Measurements from ENCODE around the gene CCDC167.
"Not testable (repeated sequence)": the region's sequence is repeated elsewhere in the genome, so short reads cannot be mapped to it uniquely, and the experiment has no call there.

The CCDC167 gene

DNA sequence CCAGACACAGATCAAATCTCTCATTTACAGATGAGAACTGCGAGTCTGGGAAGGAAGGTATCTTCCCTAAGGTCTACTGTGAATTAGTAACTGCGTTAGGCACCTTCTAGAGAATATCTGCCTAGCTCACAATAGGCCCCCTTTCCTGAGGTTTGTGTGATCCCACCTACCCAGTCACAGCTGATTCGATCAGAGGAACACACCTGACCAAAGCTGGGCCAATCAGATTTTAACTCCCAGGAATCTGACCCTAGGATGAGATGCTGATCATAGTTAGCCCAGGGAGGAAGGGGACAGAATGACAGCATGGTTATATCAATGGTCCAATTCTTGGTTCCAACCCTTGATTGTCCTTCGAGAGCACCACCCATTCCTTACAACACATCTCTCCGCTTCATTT, 7.4 kb upstream of the CCDC167 start:
- no peak for DNase-seq

DNA sequence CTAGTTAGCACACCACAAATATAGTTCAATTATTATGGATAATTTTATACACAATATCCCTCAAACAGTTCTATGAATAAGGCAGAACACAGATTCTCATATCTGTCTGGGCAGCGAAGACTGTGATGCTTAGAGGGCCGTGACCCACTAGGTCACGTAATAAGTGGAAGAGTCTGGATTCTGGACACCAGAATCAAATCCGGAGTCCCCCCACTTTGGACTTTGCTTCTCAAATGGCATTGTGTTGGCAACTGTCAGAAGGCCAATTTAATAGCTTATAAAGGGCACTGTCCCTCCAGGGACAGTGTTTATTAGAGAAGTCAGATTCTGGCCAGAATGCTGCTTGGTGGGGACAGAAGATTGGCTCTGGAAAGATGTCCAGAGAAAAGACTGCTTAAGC, 6.8 kb upstream of the CCDC167 start:
- DNase-seq = no peak

DNA sequence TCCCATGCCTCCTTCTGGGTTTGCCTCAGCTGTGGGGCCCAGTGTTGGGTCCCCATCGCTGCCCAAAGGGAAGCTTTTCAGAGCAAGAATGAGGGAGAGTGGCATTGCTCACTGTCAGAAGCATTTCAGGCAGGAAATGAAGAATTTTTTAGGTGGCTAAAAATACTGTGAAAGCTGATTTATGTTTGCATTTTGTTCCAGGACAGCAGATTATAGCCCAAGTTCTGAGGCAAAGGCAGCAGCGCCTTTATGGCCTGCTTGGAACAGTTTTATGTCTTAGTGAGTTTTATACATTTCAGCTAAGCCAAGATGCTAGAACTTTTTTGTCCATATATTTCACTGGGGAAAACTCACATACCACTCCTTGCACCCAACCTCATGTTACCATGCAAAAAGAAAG, 4.3 kb upstream of the CCDC167 start:
- DNase-seq = no peak

DNA sequence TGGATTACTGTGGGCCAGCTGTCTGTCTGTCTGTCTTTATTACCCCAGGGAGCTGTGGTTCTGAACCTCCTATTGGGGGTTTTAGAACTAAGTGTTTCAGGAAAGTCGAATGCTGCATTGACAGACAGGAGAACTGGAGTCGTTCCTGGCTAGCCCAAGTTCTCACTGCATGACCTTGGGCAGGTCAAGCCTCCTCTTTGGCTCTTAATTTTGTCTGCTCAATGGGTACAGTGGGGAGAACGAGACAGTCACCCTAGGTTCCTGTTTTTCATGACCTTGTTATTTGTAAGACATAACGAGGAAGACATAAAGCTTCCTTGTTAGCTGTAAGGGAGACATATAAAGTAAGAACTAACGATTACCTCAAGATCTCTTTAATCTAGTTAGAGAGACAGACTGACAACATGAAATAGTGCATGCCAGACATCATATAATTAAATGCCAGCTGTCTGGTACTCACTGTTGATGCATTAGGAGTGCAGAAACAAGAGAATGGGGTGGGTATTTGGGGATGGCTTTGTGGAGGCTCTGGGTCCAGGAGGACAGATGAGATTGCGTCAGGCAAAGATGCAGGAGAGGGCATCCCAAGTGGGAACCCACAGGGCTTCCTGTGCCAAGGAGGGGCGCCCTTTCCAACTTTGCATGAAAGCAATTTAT, 3.7 kb upstream of the CCDC167 start:
- DNase-seq = no peak

DNA sequence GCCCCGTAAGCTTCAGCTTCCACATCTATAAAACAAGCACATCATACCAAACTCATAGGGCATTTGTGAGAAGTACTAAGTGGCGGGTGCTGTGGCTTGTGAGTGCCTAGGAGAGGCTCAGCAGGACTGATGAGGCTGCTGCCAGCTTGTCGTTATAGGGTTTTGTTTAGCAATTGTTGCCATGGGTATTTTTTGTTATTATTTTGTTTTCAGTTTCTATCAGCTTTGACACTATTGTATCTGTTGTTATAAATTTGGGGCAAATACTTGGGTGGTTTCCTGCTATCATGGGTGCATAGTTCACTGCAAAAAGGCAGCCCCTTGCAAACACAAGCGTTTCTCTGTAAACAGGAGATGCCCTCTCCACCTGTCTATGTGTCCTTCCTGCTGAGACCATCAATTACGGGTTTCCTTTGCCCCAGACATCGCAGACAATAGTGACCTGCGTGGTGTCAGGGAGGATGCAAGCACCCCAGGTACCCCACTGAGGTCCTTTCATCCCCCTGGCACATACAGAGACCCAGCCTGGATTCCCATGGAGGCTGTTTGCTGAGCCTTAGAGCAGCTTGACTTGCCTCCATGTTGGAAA, 3.1 kb upstream of the CCDC167 start:
- DNase-seq = no peak

DNA sequence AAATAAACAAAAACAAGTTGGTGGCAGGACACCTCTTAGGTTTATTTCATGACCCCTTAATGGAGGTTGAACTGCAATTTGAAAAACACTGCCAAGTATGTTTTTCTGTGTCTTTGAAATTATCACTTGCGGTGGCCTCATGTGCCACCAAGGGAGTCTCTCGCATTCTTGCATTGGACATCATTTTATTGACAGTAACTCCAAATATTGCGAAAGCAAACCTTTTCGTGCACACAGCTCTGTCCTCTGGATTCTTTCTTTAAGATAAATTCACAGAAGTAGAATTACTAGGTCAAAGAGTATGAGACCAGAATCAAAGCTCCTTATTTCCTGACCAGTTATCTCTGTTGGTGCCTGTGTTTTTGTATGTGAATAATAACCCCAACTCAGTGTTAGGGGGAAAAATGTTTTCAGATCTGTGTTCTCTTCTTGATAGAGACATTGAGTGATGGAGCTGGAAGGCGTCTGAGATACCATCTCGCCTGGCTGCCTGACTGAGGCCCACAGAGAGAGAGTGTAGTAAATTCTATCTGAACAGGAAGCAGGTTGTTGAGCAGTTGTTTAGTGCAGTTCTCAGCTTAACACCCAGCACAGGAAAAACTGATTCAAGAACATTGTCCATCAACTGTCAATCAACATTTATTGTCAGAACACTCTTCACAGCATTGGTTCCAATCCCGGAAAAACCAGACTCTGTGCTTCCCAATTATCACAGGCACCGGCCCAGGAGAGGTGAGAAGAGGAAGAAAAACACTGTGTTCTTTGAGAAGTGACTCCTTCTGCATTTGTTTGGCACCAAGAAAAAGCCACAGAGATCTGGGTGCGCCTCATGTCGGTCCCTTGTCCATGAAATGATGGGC, 2.2 kb upstream of the CCDC167 start:
- DNase-seq = no peak

DNA sequence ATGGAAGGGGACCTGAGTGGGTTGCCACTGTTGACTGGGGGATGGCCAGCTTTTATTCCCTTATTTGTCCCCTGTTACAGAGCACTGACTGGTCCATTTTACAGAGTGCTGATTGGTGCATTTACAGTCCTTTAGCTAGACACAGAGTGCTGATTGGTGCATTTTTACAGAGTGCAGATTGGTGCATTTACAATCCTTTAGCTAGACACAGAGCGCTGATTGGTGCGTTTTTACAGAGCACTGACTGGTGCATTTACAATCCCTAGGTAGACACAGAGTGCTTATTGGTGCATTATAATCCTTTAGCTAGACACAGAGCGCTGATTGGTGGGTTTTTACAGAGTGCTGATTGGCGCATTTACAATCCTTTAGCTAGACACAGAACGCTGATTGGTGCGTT, 1.2 kb upstream of the CCDC167 start:
- DNase-seq = not testable (repeated sequence)

DNA sequence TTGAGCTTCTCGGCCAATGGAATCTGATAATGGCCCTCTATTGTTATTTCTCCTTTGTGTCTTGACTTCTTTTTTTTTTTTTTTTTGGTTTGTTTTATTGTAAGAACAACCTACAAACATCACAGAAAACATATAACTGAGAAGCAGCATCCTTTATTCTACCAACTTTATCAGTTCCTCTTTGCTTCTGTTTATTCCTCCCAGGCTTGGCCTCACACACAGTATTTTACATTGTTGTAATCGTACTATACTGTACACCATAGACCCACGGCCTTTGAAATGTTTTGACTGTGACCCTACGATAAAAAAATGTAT, 558 bp upstream of the CCDC167 start:
- no peak for DNase-seq

DNA sequence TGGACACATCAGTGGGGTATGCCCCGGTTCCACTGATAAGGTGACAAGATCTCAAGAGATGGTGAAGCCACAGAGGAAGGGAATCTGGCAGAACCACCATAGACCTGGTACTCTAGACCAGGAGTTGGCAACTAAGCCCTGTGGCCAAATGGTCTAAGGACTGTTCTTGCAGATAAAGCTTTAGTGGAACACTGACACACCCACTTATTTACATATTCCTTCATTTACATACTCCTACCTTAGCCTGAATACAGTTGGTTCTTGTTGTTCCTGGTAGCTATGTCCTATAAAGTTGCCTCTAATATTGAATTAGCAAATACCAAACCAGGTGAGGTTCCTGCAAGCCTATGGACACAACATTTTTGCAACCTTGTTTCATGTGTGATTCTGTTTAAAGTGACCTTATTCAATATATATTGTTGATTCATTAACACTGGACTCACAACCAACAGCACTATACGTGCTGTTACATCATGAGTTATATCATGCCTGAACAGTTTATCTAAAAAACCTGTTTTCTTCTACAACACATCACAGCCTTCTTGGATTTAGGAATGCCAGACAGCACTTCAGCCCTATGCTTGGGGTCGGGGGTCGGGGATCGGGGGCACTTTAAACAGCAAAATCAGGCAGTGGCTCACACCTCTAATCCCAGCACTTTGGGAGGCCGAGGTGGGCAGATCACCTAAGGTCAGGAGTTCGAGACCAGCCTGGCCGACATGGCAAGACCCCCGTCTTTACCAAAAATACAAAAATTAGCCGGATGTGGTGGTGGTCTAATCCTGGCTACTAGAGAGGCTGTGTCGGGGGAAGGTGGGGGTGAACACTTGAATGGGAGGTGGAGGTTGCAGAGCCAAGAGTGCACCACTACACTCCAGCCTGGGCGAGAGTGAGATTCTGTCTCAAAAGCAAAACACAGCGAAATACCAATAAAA, 2.5 kb downstream of the CCDC167 start:
- DNase-seq = no peak

DNA sequence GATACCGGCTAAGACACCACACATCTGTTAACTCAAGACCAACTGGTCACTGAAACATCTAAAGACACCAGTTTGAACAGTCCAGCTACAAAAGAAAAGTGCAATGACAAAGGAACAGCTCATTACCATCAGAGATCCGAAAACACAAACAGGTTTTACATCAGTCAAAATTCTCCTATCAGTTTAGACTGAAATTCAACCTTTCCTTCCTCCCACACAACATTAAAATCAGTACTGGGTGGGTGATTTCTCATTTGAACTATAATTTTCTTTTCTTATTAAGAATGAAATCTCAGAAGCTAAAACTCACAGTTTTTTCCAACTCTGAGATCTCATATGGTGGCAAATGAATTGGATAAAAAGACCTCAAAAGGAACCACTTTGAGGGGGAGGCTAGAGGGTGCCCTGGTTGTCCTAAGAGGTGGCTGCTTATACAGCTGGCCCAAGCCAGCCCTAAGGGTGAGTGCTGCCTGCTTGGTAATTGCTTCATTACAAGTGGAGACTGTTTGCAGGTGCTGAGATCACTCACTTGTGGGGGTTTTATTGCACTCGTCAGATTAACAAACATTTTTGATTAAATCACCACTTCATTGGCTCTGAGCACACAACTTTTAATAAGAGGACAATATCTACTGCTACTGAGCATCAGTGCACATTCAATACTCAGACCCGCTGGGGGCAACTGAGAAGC, 4.3 kb downstream of the CCDC167 start:
- DNase-seq = no peak

DNA sequence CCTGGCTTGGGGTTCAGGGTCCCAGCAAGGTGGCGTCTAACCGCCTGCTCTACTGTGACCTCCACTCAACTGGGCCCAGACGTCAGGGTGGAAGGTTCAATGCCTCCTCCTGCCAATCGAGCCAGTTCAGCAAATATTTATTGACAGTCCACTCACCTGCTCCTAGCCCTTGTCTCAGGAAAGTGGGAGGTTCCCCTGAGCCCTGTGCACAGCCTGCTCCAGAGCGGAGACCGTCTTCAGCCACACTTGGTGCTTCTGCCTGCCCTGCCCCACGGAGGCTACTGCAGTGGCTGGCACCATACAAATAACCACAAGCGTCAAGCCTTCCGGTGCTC, 6.1 kb downstream of the CCDC167 start:
- no peak for DNase-seq

DNA sequence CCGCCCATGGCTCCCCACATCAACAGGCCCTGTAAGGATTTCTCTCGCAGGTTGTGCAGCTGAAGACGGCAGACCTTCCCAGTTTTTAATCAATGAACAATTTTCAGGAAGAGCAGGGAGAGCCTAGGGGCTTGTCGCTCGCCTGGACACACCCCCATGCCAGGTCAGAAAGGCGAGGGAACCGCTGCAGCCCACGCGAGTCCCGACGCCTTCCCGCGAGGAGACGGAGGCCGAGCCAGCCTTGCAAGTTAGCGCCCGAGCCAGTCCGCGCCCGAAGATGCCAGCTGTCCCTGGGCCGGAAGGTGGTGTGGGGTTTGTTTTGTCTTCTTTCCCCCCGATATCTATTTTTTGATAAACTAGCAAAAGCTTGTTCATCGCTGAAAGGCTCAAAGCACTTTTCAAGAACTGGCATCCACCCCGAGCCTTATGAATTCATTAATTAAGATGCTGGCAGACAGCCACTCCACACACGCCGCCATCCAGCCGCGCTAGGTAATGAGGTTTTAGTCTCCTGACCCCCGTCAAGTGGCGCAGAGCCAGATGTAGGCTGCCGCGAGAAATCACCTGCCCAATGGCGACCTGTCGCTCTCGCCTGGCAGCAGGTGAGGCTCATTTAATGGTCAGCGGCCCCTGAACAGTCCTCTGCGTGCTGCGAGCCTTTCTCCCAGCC, 6.6 kb downstream of the CCDC167 start:
- DNase-seq = no peak

DNA sequence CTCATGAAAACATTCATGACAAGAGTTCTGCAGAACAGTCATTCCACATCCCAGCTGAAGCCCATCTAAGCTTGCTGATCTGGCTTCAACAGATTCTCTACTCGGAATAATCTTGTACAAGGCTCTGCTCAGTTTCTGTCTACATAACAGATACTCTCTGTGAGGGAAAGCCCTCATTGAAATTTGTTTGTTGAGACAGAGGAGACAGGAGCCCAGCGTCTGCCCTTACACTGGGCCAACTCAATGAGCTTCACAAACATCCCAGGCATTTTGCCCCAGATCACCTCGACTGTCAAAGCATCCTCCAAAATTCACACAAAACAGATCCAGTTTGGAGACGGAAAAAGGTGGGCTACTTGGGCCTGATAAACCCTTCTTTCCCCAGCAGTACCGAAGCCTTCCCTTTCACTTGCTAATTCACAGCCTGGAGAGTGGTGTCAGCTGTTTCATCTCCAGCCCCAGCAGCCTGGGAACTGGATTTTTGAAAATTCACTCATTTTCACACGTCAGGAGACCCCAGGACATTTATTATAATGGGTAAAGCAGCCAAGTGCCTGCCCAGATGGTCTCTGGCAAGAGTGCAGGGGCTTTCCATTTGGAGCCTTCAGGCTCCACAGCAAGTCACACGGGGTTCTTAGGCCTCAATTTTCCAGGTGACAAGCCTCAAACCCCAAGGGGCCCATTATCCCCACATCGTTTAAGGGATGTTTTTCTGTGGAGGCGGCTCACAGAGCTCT, 7.3 kb downstream of the CCDC167 start:
- no peak for DNase-seq

DNA sequence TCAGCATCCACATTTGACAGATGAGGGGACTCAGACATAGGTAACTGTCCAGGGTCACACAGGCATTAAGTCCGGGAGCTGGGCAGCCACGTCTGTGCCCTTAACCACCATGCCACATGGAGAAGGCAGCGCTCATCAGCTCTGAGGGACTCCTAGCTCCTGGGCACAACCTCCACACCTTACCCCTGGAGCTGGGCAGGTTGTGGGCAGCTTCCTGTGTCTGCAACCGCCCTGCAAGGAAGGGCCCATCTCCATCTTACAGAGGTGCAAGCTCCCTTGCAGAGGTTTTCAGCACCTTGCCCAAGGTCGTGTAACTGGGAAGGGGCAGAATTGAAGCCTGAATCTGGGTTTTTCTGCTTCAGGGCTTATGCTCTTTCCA, 7.9 kb downstream of the CCDC167 start:
- DNase-seq = no peak

DNA sequence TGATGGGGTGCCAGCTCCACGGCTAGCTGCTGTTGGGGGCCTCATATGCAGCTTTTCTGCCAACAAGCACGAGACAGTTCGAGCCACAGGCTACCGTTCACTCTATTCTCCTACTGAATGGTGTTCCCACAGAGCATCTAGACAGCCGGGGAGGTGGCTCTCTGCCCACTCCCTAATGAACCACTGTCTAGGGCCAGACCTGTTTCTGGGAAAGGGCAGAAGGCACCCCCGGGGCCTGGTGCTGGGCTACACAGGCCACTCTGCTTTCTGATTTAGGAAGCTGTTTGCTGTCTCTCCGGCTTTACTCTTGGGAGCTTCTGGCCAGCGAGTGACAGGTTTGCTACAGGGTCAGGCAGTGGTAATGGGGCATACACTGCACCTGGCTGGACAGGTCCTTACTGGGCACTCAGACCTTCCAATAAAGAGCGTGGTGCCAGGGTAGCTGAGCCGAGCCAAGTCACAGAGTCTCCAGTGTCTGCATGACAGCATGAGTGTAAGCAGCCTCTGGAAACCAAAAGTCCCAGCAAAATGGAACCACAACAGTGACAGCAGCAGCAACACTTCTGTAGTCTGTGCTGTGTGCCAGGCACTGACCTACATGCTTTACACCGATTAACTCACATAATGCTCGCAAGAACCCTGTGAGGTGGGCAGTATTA, 8.4 kb downstream of the CCDC167 start:
- DNase-seq = no peak

DNA sequence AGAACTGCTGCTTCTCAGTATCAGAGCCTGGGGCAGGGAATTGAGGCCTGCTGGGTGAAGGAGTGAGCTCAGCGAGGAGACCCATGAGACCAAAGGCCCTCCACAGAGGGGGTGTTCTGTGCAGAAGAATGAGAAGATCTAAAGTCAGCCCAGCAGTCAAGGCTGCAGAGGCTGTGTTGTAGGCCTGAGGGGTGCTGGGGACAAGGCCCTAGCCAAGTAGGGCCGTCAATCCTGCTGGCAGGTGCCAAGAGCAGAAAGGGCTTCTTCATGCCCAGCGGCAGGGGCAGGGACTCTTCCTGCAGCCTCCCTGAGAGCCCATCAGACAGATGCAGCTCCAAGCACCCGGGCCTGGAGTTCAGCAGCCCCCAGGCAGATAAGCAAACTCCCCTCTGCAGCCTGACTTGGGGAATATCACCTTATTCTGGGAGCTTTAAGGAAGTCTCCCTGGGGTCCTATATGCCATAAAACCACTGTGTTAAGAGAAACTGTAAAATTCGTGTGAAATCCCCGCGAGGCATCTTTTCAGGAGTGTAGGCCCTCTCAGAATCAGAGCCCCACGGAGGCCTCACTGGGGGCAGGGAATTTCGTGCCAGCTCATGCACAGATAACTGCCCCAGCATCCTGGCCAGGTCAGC, 9.0 kb downstream of the CCDC167 start:
- DNase-seq = no peak

DNA sequence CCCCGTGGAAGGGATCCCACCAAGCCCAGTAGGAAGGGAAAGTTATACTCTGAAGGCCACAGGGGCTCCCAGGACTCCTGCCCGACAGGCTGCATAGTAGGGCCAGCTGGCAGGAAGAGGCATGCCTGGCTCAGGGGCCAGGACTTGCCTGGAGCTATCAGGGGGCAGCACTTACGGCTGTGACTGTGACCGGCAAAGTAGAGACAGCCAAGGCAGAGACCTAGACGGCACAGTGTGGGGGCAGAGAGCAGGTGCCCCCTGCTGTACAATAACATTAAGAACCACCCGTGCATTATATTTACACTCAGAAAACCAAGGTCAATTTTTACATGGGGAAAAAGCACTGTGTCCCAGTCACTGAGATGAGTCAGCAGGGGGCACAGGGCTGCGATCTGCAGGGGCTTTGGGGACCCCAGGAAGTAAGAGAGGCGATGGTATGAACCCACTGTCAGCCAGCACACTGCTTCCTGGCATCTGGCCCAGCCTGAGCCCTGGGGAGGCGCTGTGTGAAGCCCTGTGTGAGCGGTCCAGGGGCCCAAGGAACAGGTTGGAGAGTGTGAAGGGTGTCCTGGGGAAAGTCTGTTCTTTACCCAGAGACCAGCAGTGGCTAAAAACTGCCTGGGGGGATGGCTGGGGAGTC, 9.9 kb downstream of the CCDC167 start:
- DNase-seq = no peak

DNA sequence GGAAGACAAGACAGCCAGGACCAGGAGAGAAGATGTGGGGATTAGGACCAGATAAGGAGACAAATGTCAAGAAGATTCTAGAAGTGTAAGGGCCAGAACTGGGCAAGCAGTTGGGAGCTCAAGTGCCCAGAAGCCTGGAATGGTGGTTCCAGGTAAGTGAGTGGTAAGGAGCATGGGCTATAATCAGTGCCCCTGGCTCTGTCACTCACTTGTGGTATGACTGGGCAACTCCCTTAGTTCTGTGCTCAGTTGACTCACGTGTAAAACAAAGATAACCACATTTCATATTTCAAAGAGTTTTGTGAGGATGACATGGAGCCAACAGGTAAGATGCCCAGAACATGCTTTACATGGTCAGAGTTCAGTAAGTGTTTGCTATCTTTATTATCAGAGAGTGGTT, 11.2 kb downstream of the CCDC167 start:
- DNase-seq = no peak

DNA sequence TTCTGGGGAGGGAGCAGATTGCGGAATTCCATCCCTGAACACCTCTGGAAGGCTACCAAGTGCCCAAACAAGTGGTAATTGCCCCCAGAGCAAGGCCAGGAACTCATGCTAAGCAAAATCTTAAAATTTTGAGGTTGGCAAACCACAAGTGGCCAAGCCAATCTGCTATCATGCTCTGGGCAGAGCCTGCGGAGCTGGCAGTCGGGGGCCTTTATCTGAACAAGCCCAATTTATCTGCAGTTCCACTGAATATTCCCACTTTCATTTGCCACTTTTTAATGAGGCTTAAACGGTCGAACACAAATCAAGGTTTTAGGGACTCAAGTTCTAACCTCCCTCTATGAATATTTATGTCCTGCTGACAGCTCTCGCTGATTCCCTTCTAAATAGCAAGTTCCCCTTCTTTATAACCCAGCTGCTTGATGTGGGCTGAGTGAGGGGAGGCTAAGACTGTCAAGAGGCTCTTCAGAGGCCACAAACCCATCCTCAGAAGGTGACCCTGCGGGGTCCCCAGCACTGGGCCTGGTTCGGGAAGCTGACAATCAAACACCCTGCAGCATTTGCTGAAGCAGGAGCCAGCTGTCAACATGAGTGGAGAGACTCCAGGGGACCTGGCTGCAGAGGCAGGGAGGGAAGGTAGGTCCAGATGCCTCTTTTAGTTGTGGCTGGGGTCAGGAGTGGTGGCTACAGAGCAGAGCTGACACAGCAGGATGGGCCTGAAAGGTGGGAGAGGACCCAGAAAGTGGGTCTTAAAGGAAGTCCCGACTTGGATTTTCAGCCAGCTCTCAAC, 11.9 kb downstream of the CCDC167 start:
- DNase-seq = no peak

Measured in stimulated activated CD4-positive, alpha-beta T cell treated with anti-CD3 and anti-CD28 coated beads, Interleukin-2, amount 100 ng/mL, for 48 hours (primary cell).